IMR-90 (cell line): ENCODE data around the gene TSPAN17. TPM values are rescaled to one million over a fixed set of nuclear protein-coding genes. Genes with fewer than 3 reads are reported as not detected.

Experiments
- ATAC-seq: fragments of 200-7000 bp; cut with Tn5 transposase; 2 replicates; pipeline ENCODE4 v1.9.1; 2020; ENCODE audit warnings: low read depth, mild to moderate bottlenecking, moderate library complexity
- BruUV-seq: library from RNA; stranded (reverse); fragments of 400-500 nt; replicated peaks from 2 replicates; lab custom pipeline; 2021; lab: Mats Ljungman, UMichigan
- CTCF ChIA-PET: fragments of 300-600 bp; formaldehyde crosslinking; extraction: SDS; loops from one replicate; lab custom pipeline; 2021; ENCODE audit warnings: antibody characterized with exemption; lab: Yijun Ruan, JAX
- POLR2A ChIA-PET: fragments of 300-600 bp; sonication (Branson Sonifier 250); formaldehyde crosslinking; loops from one replicate; lab custom pipeline; 2022; ENCODE audit warnings: antibody characterized with exemption; ENCODE audit not compliant: unreplicated experiment; lab: Charles Lee
- DNase-seq: peaks from one replicate; pipeline ENCODE4 v3.0.0; 2013
- H2AFZ ChIP-seq: replicated peaks from 2 replicates; pipeline ENCODE3; 2013; ENCODE audit warnings: low read length, mild to moderate bottlenecking; ENCODE audit not compliant: poor library complexity
- H2AK5ac ChIP-seq: 2 replicates; pipeline ENCODE4 v1.6.1; 2013; ENCODE audit warnings: low read depth, low read length, inconsistent platforms
- H2AK9ac ChIP-seq: replicated peaks from 2 replicates; pipeline ENCODE3; 2013; ENCODE audit warnings: mild to moderate bottlenecking, low read depth, low read length, moderate library complexity; ENCODE audit not compliant: poor library complexity
- H2BK120ac ChIP-seq: 2 replicates; pipeline ENCODE4 v1.6.1; 2013; ENCODE audit warnings: low read depth, low read length, inconsistent platforms
- H2BK15ac ChIP-seq: 3 replicates; pipeline ENCODE4 v1.6.1; 2013; ENCODE audit warnings: low read depth, low read length, inconsistent platforms
- H2BK20ac ChIP-seq: 2 replicates; pipeline ENCODE4 v1.6.1; 2013; ENCODE audit warnings: low read depth, mild to moderate bottlenecking, inconsistent platforms, low read length, moderate library complexity
- H2BK5ac ChIP-seq: 2 replicates; pipeline ENCODE4 v1.6.1; 2013; ENCODE audit warnings: mild to moderate bottlenecking, low read depth, low read length, inconsistent platforms; ENCODE audit not compliant: poor library complexity, severe bottlenecking
- H3K14ac ChIP-seq: replicated peaks from 2 replicates; pipeline ENCODE4 v1.6.1; 2013; ENCODE audit warnings: low read depth, low read length, inconsistent platforms
- H3K18ac ChIP-seq: 2 replicates; pipeline ENCODE4 v1.6.1; 2013; ENCODE audit warnings: low read depth, low read length, control low read depth
- H3K23ac ChIP-seq: 2 replicates; pipeline ENCODE4 v1.6.1; 2013; ENCODE audit warnings: low read depth, low read length, inconsistent platforms
- H3K27ac ChIP-seq: 2 replicates; pipeline ENCODE4 v1.5.1; 2013; ENCODE audit warnings: mild to moderate bottlenecking, control low read depth, low read length; ENCODE audit not compliant: insufficient read depth
- H3K27me3 ChIP-seq: 2 replicates; pipeline ENCODE4 v1.6.1; 2013; ENCODE audit warnings: low read length; ENCODE audit not compliant: control insufficient read depth, insufficient read depth
- H3K36me3 ChIP-seq: 2 replicates; pipeline ENCODE4 v1.6.1; 2013; ENCODE audit warnings: low read length, mixed read lengths; ENCODE audit not compliant: control insufficient read depth, insufficient read depth
- H3K4ac ChIP-seq: 2 replicates; pipeline ENCODE4 v1.6.1; 2013; ENCODE audit warnings: low read depth, low read length, inconsistent platforms
- H3K4me1 ChIP-seq: 2 replicates; pipeline ENCODE4 v1.6.1; 2013; ENCODE audit warnings: low read length, mixed read lengths; ENCODE audit not compliant: control insufficient read depth, insufficient read depth
- H3K4me2 ChIP-seq: 2 replicates; pipeline ENCODE4 v1.6.1; 2013; ENCODE audit warnings: low read depth, mild to moderate bottlenecking, control low read depth, low read length, moderate library complexity
- H3K4me3 ChIP-seq: 2 replicates; pipeline ENCODE4 v1.5.1; 2013; ENCODE audit warnings: low read depth, mild to moderate bottlenecking, control low read depth, low read length, moderate library complexity; ENCODE audit not compliant: insufficient read depth
- H3K56ac ChIP-seq: 2 replicates; pipeline ENCODE4 v1.6.1; 2013; ENCODE audit warnings: low read length, inconsistent platforms; ENCODE audit not compliant: insufficient read depth; ENCODE audit errors: extremely low read depth
- H3K79me1 ChIP-seq, 2 experiments: 2 replicates each; pipeline ENCODE4 v1.6.1; 2013; ENCODE audit warnings: low read length in 2 of 2, inconsistent platforms in 1 of 2, low read depth in 1 of 2
- H3K9ac ChIP-seq: 2 replicates; pipeline ENCODE4 v1.6.1; 2013; ENCODE audit warnings: low read depth, low read length, control low read depth
- H3K9me1 ChIP-seq: 2 replicates; pipeline ENCODE4 v1.6.1; 2013; ENCODE audit warnings: low read length, inconsistent platforms; ENCODE audit not compliant: insufficient read depth
- H3K9me3 ChIP-seq: 2 replicates; pipeline ENCODE4 v1.6.1; 2013; ENCODE audit warnings: low read length; ENCODE audit not compliant: control insufficient read depth, insufficient read depth
- H4K20me1 ChIP-seq: 2 replicates; pipeline ENCODE4 v1.6.1; 2013; ENCODE audit warnings: low read length, inconsistent platforms; ENCODE audit not compliant: insufficient read depth
- H4K5ac ChIP-seq: 2 replicates; pipeline ENCODE4 v1.6.1; 2013; ENCODE audit warnings: mild to moderate bottlenecking, low read depth, low read length, control low read depth
- H4K8ac ChIP-seq, 2 experiments: 2 replicates each; pipeline ENCODE4 v1.6.1; 2013; ENCODE audit warnings: low read depth in 2 of 2, low read length in 2 of 2, control low read depth in 1 of 2, inconsistent platforms in 1 of 2
- H4K91ac ChIP-seq: 2 replicates; pipeline ENCODE4 v1.6.1; 2013; ENCODE audit warnings: low read depth, low read length, inconsistent platforms; ENCODE audit not compliant: insufficient read depth
- CHD1 ChIP-seq: IDR thresholded peaks from 2 replicates; pipeline ENCODE4 v1.6.1; 2012; ENCODE audit warnings: low read depth, low read length, improper control_type of control experiment
- CTCF ChIP-seq: conservative IDR thresholded peaks from 2 replicates; pipeline ENCODE4 v1.5.1; 2012; ENCODE audit warnings: mild to moderate bottlenecking, low read depth, low read length, improper control_type of control experiment
- MAZ ChIP-seq: IDR thresholded peaks from 2 replicates; pipeline ENCODE4 v1.6.1; 2012; ENCODE audit warnings: low read depth, mild to moderate bottlenecking, low read length, improper control_type of control experiment, moderate library complexity, borderline replicate concordance
- POLR2A ChIP-seq: IDR thresholded peaks from 2 replicates; pipeline ENCODE4 v1.6.1; 2012; ENCODE audit warnings: mild to moderate bottlenecking, low read depth, low read length
- RAD21 ChIP-seq: IDR thresholded peaks from 2 replicates; pipeline ENCODE4 v1.6.1; 2012; ENCODE audit warnings: low read length, improper control_type of control experiment
- SMC3 ChIP-seq: fragments of 150-350 bp; IDR thresholded peaks from 2 replicates; pipeline ENCODE4 v1.6.1; 2016; ENCODE audit warnings: low read depth, mild to moderate bottlenecking, antibody characterized with exemption, low read length, moderate library complexity
- WGBS, 2 experiments: methylation state at CpG; one replicate each; pipeline versions ENCODE4 v1.1.5 to v1.1.7; 2013; ENCODE audit warnings: missing lambda C conversion rate in 2 of 2; ENCODE audit not compliant: insufficient read length in 1 of 2; ENCODE audit errors: extremely low coverage in 2 of 2; 5-methylcytosine and 5-hydroxymethylcytosine counted together
- dilution Hi-C: fragments of 300-500 bp; cut with HindIII; formaldehyde crosslinking; loops from one replicate; pipeline ENCODE4 v1.14.3; 2018; ENCODE audit warnings: low sequenced_read_pairs; ENCODE audit not compliant: unreplicated experiment
- in situ Hi-C: fragments of 300-500 bp; cut with MboI; formaldehyde crosslinking; loops from 3 replicates; pipeline ENCODE4 v1.14.3; 2019; ENCODE audit warnings: low sequenced_read_pairs, inconsistent platforms, mixed read lengths
- intact Hi-C: fragments of 100-400 bp; cut with micrococcal nuclease; formaldehyde crosslinking; loops from 2 replicates; pipeline ENCODE4 v1.10.0; 2022
- polyA plus RNA-seq, 3 experiments: library from polyadenylated mRNA; depleted of rRNA; stranded (reverse); fragments of >200 nt; gene quantifications; 2 replicates each; pipeline ENCODE4 v1.2.3, GENCODE V29; 2012; ENCODE audit warnings: low replicate concordance in 1 of 3
- total RNA-seq: library from RNA; depleted of rRNA; stranded (reverse); fragments of >200 nt; gene quantifications from 2 replicates; pipeline ENCODE4 v1.2.3, GENCODE V29; 2012

The TSPAN17 gene
- total and polyA plus RNA-seq, 2 of the 4 experiments (the other 2 are of a cell fraction) = 34.2 to 41.6 TPM

GRCh38 chr5:176608142-176608705 lies 39.1 kb upstream of the TSPAN17 start:
- no peaks in the 10 kb centered on the region for H3K27me3 ChIP-seq
- no peaks in the 10 kb centered on the region for H3K36me3 ChIP-seq
- CTCF ChIA-PET = no interaction called here
- no peak overlapping the region for H3K14ac ChIP-seq
- POLR2A ChIA-PET = no interaction called here
- H3K9me1 ChIP-seq = peaks cover 20% of the 10 kb centered on the region
- ATAC-seq (no peak), DNase-seq (no peak)
- 100% methylated on average over 1 of the region's 4 CpGs; no CpG with 5 or more reads in 1 of the 2 experiments for WGBS, 2 experiments
- no peak overlapping the region for H3K18ac ChIP-seq
- no peak overlapping the region for H2BK120ac ChIP-seq
- peaks cover 21% of the 10 kb centered on the region for H4K20me1 ChIP-seq
- no peak overlapping the region for H2BK15ac ChIP-seq
- no peak overlapping the region for H3K56ac ChIP-seq
- H3K79me1 ChIP-seq = peaks cover 4 to 35% of the 10 kb centered on the region in 2 experiments
- H3K9me3 ChIP-seq = no peaks in the 10 kb centered on the region
- BruUV-seq = no TSS peak
- no peak overlapping the region for H3K27ac ChIP-seq
- no peak overlapping the region for H2AFZ ChIP-seq
- H3K4me1 ChIP-seq = peaks cover 3% of the 10 kb centered on the region; the same call in 1 of the 2 replicates
- intact Hi-C loops = no loop called here
- H4K8ac ChIP-seq = no peak overlapping the region
- H2AK9ac ChIP-seq = no peak overlapping the region
- no peak overlapping the region for H2AK5ac ChIP-seq
- H3K4me3 ChIP-seq = no peak overlapping the region
- dilution Hi-C loops = no loop called here
- H3K9ac ChIP-seq = no peak overlapping the region
- no peak overlapping the region for H2BK20ac ChIP-seq
- TF ChIP-seq RAD21 (no peak), CTCF (no peak), MAZ (no peak), CHD1 (no peak), SMC3 (no peak), POLR2A (no peak)
- in situ Hi-C loops = no loop called here
- H3K4ac ChIP-seq = no peak overlapping the region
- no peak overlapping the region for H3K23ac ChIP-seq
- H4K91ac ChIP-seq = no peak overlapping the region
- no peak overlapping the region for H4K5ac ChIP-seq
- no peak overlapping the region for H2BK5ac ChIP-seq
- no peak overlapping the region for H3K4me2 ChIP-seq
